Measurements from ENCODE around the gene SHMT2. TPM values are rescaled to one million over a fixed set of nuclear protein-coding genes. Genes with fewer than 3 reads are reported as not detected.
A peak's percentile ranks its signal among the peaks of the same experiment; 100 is the strongest.

The SHMT2 gene
- total RNA-seq (2021): 274 and 310 TPM in 2 replicates
- Bru-seq, nascent RNA: percentile 84 among the genes with signal in this experiment
- percentile 88 among the genes with signal in this experiment for BruChase-seq, experiment 1, labeled RNA remaining after a 2-hour chase
- BruChase-seq, experiment 2, labeled RNA remaining after a 6-hour chase: percentile 95 among the genes with signal in this experiment
- long read RNA-seq, transcript SHMT2-201 (12 exons, 2,537 nt): major isoform, 367 of 921 reads
- long read RNA-seq, transcript SHMT2-202 (12 exons, 2,006 nt): minor isoform, 13 of 921 reads
- long read RNA-seq, partial matches to known transcripts: 477 of 921 reads
- long read RNA-seq, other reads (novel, unspliced or antisense): 56 of 921 reads

DNA sequence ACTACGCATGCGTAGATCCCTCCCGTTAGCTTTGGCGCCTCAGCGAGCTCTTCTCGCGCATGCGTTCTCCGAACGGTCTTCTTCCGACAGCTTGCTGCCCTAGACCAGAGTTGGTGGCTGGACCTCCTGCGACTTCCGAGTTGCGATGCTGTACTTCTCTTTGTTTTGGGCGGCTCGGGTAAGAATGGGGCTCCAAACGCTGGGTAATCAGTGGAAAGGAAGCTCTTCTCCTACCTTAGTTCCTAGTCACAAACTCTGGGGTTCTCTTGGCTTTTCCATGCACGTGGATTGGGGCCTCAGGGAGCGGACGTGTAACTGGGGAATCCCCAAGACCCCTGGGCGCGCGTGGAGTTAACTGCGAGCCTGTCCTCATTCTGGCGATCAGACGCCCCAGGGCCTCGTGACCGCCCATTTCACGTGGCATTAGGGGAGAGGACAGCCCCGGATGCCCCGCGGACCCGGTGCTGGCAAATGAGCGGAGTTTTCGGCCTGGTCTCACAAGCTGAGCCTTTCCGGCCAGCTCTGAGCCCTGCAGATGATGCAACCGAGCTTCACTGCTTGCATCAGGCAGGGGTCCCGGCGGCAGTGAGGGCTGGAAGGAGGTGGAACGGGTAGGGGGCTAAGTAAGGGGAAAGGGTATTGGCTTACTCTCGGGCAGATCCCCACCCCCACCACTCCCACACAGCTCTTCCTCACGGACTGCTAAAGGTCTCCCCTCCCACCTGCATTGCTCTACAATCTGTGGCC lies at the start of gene SHMT2:
Gene SHMT2 (plus strand): TSS at position 78 of the 747 bp plus-strand sequence. CDS start 68 bp downstream, at position 146.
- peak within 1 kb of the TSS; percentile 94 for H3K27ac ChIP-seq (ENCODE audit: low read depth, low read length, poor library complexity, severe bottlenecking)
- TSS peak; percentile 45 for BruUV-seq (replicated peaks)
- H3K36me3 ChIP-seq (ENCODE audit: insufficient read depth, low read length, poor library complexity, severe bottlenecking): peaks cover 41% of the 10 kb centered on the region
- no peaks in the 10 kb centered on the region for H3K9me3 ChIP-seq (ENCODE audit: low read depth, low read length, poor library complexity, severe bottlenecking)
- CTCF ChIA-PET: interaction anchor here (1.2 to 2.0 kb wide), 4 partner anchors 10 to 229 kb away, joined by 4 to 27 read pairs (median 8); partner anchors contain the start of gene GLI1
- peak within 1 kb of the TSS; percentile 91 for H3K4me3 ChIP-seq (ENCODE audit: low read depth, low read length, poor library complexity, severe bottlenecking)
- no peak for TF ChIP-seq EZH2 (IDR thresholded peaks at IDR 0.05; ENCODE audit: borderline replicate concordance, low read depth, low read length, poor library complexity, severe bottlenecking)
- no peak for TF ChIP-seq CTCF (conservative IDR thresholded peaks at IDR 0.05; ENCODE audit: low read depth, low read length)
- DNase-seq (ENCODE audit: low spot score): peak; percentile 97
- no peaks in the 10 kb centered on the region for H3K27me3 ChIP-seq (replicated peaks; ENCODE audit: insufficient read depth, low read depth, low read length, poor library complexity)
- POLR2A ChIA-PET (ENCODE audit: low non-redundant PET): interaction anchor here (0.6 to 1.2 kb wide), 5 partner anchors 8 to 926 kb away, joined by 3 to 7 read pairs (median 4); no protein-coding TSS in a partner anchor
- intact Hi-C loops (cut with micrococcal nuclease; ENCODE audit: unreplicated experiment): no loop called here
- H3K4me1 ChIP-seq (ENCODE audit: insufficient read depth, low read length, poor library complexity, severe bottlenecking): peaks cover 37% of the 10 kb centered on the region

- Histone ChIP-seq H3K9me3 (ENCODE audit: low read depth, low read length, poor library complexity, severe bottlenecking) (no peaks in the 10 kb centered on the region), H3K4me3 (ENCODE audit: low read depth, low read length, poor library complexity, severe bottlenecking) (no peak overlapping the region), H3K27me3 (replicated peaks; ENCODE audit: insufficient read depth, low read depth, low read length, poor library complexity) (no peaks in the 10 kb centered on the region), H3K27ac (ENCODE audit: low read depth, low read length, poor library complexity, severe bottlenecking) (no peak overlapping the region), H3K36me3 (ENCODE audit: insufficient read depth, low read length, poor library complexity, severe bottlenecking) (peaks cover 13% of the 10 kb centered on the region), H3K4me1 (ENCODE audit: insufficient read depth, low read length, poor library complexity, severe bottlenecking) (no peaks in the 10 kb centered on the region)
- no TSS peak for BruUV-seq (replicated peaks)
- CTCF ChIA-PET: no interaction called here
- POLR2A ChIA-PET (ENCODE audit: low non-redundant PET): no interaction called here
- DNase-seq (ENCODE audit: low spot score): no peak
- no peak for TF ChIP-seq CTCF (conservative IDR thresholded peaks at IDR 0.05; ENCODE audit: low read depth, low read length)
- no peak for TF ChIP-seq EZH2 (IDR thresholded peaks at IDR 0.05; ENCODE audit: borderline replicate concordance, low read depth, low read length, poor library complexity, severe bottlenecking)
- intact Hi-C loops (cut with micrococcal nuclease; ENCODE audit: unreplicated experiment): loop anchor here (5.0 to 10.0 kb wide), 2 partner anchors 173 to 426 kb away; partner anchors contain the start of genes PRIM1 and ZBTB39
Observed at GRCh38 chr12:57180321-57180989, 49.1 kb upstream of the SHMT2 start.

DNA sequence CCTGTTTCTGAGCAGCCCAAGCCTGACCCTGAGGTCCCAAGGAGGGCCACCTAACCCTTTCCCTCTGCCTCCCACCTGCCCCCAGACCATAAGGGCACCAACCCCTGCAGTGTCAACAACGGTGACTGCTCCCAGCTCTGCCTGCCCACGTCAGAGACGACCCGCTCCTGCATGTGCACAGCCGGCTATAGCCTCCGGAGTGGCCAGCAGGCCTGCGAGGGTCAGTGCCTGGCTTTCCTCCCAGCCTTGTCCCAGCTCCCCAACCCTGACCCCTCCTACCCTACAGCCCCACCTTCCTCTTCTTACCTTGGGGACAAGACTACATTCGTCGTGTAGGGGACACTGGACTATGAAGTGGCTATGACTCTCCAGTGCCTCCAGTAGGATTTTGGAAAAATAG lies 48.4 kb upstream of the SHMT2 start:
- POLR2A ChIA-PET (ENCODE audit: low non-redundant PET): no interaction called here
- Histone ChIP-seq H3K27ac (ENCODE audit: low read depth, low read length, poor library complexity, severe bottlenecking) (no peak overlapping the region), H3K4me1 (ENCODE audit: insufficient read depth, low read length, poor library complexity, severe bottlenecking) (no peaks in the 10 kb centered on the region), H3K36me3 (ENCODE audit: insufficient read depth, low read length, poor library complexity, severe bottlenecking) (peaks cover 14% of the 10 kb centered on the region), H3K27me3 (replicated peaks; ENCODE audit: insufficient read depth, low read depth, low read length, poor library complexity) (no peaks in the 10 kb centered on the region), H3K9me3 (ENCODE audit: low read depth, low read length, poor library complexity, severe bottlenecking) (no peaks in the 10 kb centered on the region), H3K4me3 (ENCODE audit: low read depth, low read length, poor library complexity, severe bottlenecking) (no peak overlapping the region)
- CTCF ChIA-PET: no interaction called here
- BruUV-seq (replicated peaks): no TSS peak
- intact Hi-C loops (cut with micrococcal nuclease; ENCODE audit: unreplicated experiment): loop anchor here (5.0 to 10.0 kb wide), 2 partner anchors 174 to 426 kb away; partner anchors contain the start of genes PRIM1 and ZBTB39
- DNase-seq (ENCODE audit: low spot score): no peak
- TF ChIP-seq CTCF (conservative IDR thresholded peaks at IDR 0.05; ENCODE audit: low read depth, low read length) (no peak), EZH2 (IDR thresholded peaks at IDR 0.05; ENCODE audit: borderline replicate concordance, low read depth, low read length, poor library complexity, severe bottlenecking) (no peak)

Data from A673 (cell line).